Measurements from ENCODE around the gene POTEF.
"Not testable (repeated sequence)": the region's sequence is repeated elsewhere in the genome, so short reads cannot be mapped to it uniquely, and the experiment has no call there.

POTEF gene

GRCh38 chr2:130129120-130129829, at the start of gene POTEF:
Gene POTEF (minus strand): TSS chr2:130129222. CDS start chr2:130120515, 8,707 bp downstream.
- H3K27ac ChIP-seq; DNase-seq (ENCODE audit: low read depth, low spot score): not testable (repeated sequence)

- not testable (repeated sequence) for H3K27ac ChIP-seq; DNase-seq (ENCODE audit: low read depth, low spot score)
Measured at GRCh38 chr2:130174866-130175265, 45.8 kb upstream of the POTEF start.

GRCh38 chr2:130169896-130170295, 40.9 kb upstream of the POTEF start:
- no peak overlapping the region for H3K27ac ChIP-seq
- no peak for DNase-seq (ENCODE audit: low read depth, low spot score)

- not testable (repeated sequence) for DNase-seq (ENCODE audit: low read depth, low spot score); H3K27ac ChIP-seq
Measured at GRCh38 chr2:130169163-130169562, 40.1 kb upstream of the POTEF start.

- not testable (repeated sequence) for H3K27ac ChIP-seq; DNase-seq (ENCODE audit: low read depth, low spot score)
Measured at GRCh38 chr2:130166611-130167010, 37.6 kb upstream of the POTEF start.

- no peak overlapping the region for H3K27ac ChIP-seq
- DNase-seq (ENCODE audit: low read depth, low spot score) = no peak
Measured at GRCh38 chr2:130165293-130166016, 36.4 kb upstream of the POTEF start.

GRCh38 chr2:130162968-130163367, 33.9 kb upstream of the POTEF start:
- H3K27ac ChIP-seq = no peak overlapping the region
- no peak for DNase-seq (ENCODE audit: low read depth, low spot score)

- not testable (repeated sequence) for H3K27ac ChIP-seq; DNase-seq (ENCODE audit: low read depth, low spot score)
Measured at GRCh38 chr2:130162486-130162885, 33.5 kb upstream of the POTEF start.

GRCh38 chr2:130160838-130161705, 32.0 kb upstream of the POTEF start:
- not testable (repeated sequence) for DNase-seq (ENCODE audit: low read depth, low spot score); H3K27ac ChIP-seq

GRCh38 chr2:130160131-130160530, 31.1 kb upstream of the POTEF start:
- no peak for DNase-seq (ENCODE audit: low read depth, low spot score)
- H3K27ac ChIP-seq = no peak overlapping the region

- H3K27ac ChIP-seq; DNase-seq (ENCODE audit: low read depth, low spot score): not testable (repeated sequence)
Measured at GRCh38 chr2:130159376-130159775, 30.4 kb upstream of the POTEF start.

- no peak for DNase-seq (ENCODE audit: low read depth, low spot score)
- no peak overlapping the region for H3K27ac ChIP-seq
Measured at GRCh38 chr2:130158631-130159030, 29.6 kb upstream of the POTEF start.

- not testable (repeated sequence) for H3K27ac ChIP-seq; DNase-seq (ENCODE audit: low read depth, low spot score)
Measured at GRCh38 chr2:130157825-130158514, 28.9 kb upstream of the POTEF start.

- not testable (repeated sequence) for DNase-seq (ENCODE audit: low read depth, low spot score); H3K27ac ChIP-seq
Measured at GRCh38 chr2:130157354-130157753, 28.3 kb upstream of the POTEF start.

GRCh38 chr2:130156624-130157004, 27.6 kb upstream of the POTEF start:
- no peak for DNase-seq (ENCODE audit: low read depth, low spot score)
- H3K27ac ChIP-seq = no peak overlapping the region

GRCh38 chr2:130155956-130156623, 27.1 kb upstream of the POTEF start:
- DNase-seq (ENCODE audit: low read depth, low spot score); H3K27ac ChIP-seq: not testable (repeated sequence)

GRCh38 chr2:130154773-130155765, 26.0 kb upstream of the POTEF start:
- H3K27ac ChIP-seq = no peak overlapping the region
- DNase-seq (ENCODE audit: low read depth, low spot score) = no peak

GRCh38 chr2:130154423-130154770, 25.4 kb upstream of the POTEF start:
- H3K27ac ChIP-seq; DNase-seq (ENCODE audit: low read depth, low spot score): not testable (repeated sequence)
